ENCODE results near the gene BCR.

Gene BCR

DNA sequence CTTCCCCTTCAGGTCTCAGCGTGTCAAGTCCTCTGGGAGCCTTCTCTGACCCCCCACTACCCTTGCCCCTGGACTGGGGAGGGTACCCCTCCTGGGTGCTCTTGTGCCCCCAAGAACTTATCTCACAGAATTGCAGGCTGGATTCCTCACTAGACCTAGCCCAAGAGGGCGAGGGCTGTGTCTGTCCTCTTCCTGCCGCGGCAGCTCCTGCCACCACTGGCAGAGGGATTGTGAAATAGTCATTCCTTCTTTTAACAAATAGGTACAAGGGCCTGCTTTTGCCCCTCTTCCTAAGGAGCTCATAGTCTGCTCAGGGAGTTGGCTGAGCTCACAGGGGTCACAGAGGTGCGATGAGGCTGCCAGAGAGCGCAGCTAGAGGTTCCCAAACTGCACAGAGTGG, 29.5 kb upstream of the BCR start:
- CTCF ChIA-PET: no interaction called here
- TF ChIP-seq, protein P1, sequence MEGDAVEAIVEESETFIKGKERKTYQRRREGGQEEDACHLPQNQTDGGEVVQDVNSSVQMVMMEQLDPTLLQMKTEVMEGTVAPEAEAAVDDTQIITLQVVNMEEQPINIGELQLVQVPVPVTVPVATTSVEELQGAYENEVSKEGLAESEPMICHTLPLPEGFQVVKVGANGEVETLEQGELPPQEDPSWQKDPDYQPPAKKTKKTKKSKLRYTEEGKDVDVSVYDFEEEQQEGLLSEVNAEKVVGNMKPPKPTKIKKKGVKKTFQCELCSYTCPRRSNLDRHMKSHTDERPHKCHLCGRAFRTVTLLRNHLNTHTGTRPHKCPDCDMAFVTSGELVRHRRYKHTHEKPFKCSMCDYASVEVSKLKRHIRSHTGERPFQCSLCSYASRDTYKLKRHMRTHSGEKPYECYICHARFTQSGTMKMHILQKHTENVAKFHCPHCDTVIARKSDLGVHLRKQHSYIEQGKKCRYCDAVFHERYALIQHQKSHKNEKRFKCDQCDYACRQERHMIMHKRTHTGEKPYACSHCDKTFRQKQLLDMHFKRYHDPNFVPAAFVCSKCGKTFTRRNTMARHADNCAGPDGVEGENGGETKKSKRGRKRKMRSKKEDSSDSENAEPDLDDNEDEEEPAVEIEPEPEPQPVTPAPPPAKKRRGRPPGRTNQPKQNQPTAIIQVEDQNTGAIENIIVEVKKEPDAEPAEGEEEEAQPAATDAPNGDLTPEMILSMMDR (IDR thresholded peaks at IDR 0.05; ENCODE audit: control extremely low read depth, extremely low read depth, low read depth, missing control alignments): no peak
- POLR2A ChIA-PET: no interaction called here
- DNase-seq (ENCODE audit: extremely low spot score): no peak

DNA sequence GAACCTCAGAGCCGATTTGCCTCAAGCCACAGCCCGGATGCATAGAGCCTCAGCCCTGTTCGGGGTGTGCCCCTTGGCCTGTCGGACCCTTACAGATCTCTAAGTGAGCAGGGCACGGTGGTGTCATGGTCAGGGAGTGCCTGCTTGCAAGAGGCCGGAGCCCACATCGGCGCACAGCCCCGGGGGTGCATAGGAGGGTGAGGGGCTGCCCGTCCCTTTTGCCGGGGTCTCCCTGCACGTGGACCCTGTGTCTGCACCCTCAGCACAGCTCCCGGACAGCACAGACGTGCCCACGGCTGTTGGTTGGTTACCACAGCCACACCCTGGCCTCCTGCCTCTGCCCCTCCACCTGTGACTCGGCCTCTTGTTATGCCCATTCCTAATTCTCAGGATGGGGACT, 28.5 kb upstream of the BCR start:
- ChIA-PET POLR2A (no interaction called here), CTCF (no interaction called here)
- no peak for DNase-seq (ENCODE audit: extremely low spot score)
- TF ChIP-seq, protein P1 (IDR thresholded peaks at IDR 0.05; ENCODE audit: control extremely low read depth, extremely low read depth, low read depth, missing control alignments): no peak

GRCh38 chr22:23152238-23153114, 27.8 kb upstream of the BCR start:
- TF ChIP-seq, protein P1 (IDR thresholded peaks at IDR 0.05; ENCODE audit: control extremely low read depth, extremely low read depth, low read depth, missing control alignments): no peak
- ChIA-PET CTCF (no interaction called here), POLR2A (no interaction called here)
- DNase-seq (ENCODE audit: extremely low spot score): no peak

GRCh38 chr22:23153994-23154393, 26.3 kb upstream of the BCR start:
- no peak for DNase-seq (ENCODE audit: extremely low spot score)
- POLR2A ChIA-PET: no interaction called here
- TF ChIP-seq, protein P1 (IDR thresholded peaks at IDR 0.05; ENCODE audit: control extremely low read depth, extremely low read depth, low read depth, missing control alignments): no peak
- CTCF ChIA-PET: interaction anchor here (0.7 to 1.2 kb wide), 2 partner anchors 9 to 24 kb away, joined by 3 to 5 read pairs; no protein-coding TSS in a partner anchor

- ChIA-PET CTCF (interaction anchor here (0.7 to 1.2 kb wide), 2 partner anchors 10 to 24 kb away, joined by 3 to 5 read pairs; no protein-coding TSS in a partner anchor), POLR2A (no interaction called here)
- TF ChIP-seq, protein P1 (IDR thresholded peaks at IDR 0.05; ENCODE audit: control extremely low read depth, extremely low read depth, low read depth, missing control alignments): no peak
- DNase-seq (ENCODE audit: extremely low spot score): no peak
Observed at GRCh38 chr22:23154461-23154860, 25.8 kb upstream of the BCR start.

GRCh38 chr22:23155143-23155542, 25.2 kb upstream of the BCR start:
- no peak for DNase-seq (ENCODE audit: extremely low spot score)
- ChIA-PET CTCF (interaction anchor here (0.8 to 1.2 kb wide), 2 partner anchors 23 to 231 kb away, joined by 3 to 5 read pairs; no protein-coding TSS in a partner anchor), POLR2A (no interaction called here)
- TF ChIP-seq, protein P1 (IDR thresholded peaks at IDR 0.05; ENCODE audit: control extremely low read depth, extremely low read depth, low read depth, missing control alignments): no peak

Measured in GM10248 (cell line).